Measurements from ENCODE around the gene KCNT2. TPM values are rescaled to one million over a fixed set of nuclear protein-coding genes. Genes with fewer than 3 reads are reported as not detected.

KCNT2 gene
- total and polyA plus RNA-seq, 2 donors (not counting 3 experiments of a cell fraction or from before 2014, with no cell fraction given), result 0.46 to 1.6 TPM

- BruUV-seq (replicated peaks), result no TSS peak
- H3K4me3 ChIP-seq (replicated peaks in 1 of 3; ENCODE audit: insufficient read depth in 1 of 3, low read depth in 1 of 3, low read length in 3 of 3), result no peak overlapping the region
- CTCF ChIA-PET, result no interaction called here
- no peak overlapping the region for H2AFZ ChIP-seq (ENCODE audit: low read depth, low read length)
- H3K36me3 ChIP-seq (ENCODE audit: control insufficient read depth in 2 of 2, extremely low read depth in 1 of 2, insufficient read depth in 2 of 2, low read length in 2 of 2), result no peaks in the 10 kb centered on the region
- H3K27ac ChIP-seq (ENCODE audit: insufficient read depth, low read depth, low read length), result no peak overlapping the region
- DNase-seq (ENCODE audit: low read depth, low spot score) (no peak), FAIRE-seq (no peak)
- H3K4me2 ChIP-seq (ENCODE audit: insufficient read depth, low read length), result no peak overlapping the region
- no peaks in the 10 kb centered on the region for H3K79me2 ChIP-seq (ENCODE audit: control insufficient read depth, insufficient read depth, low read length)
- TF ChIP-seq POLR2AphosphoS5 (IDR thresholded peaks at IDR 0.05; ENCODE audit: insufficient read depth, low read depth, low read length) (no peak), POLR2A (IDR thresholded peaks at IDR 0.05; ENCODE audit: low read depth, low read length) (no peak)
- intact Hi-C loops (cut with micrococcal nuclease), result no loop called here
- H3K9ac ChIP-seq (replicated peaks; ENCODE audit: extremely low read depth, insufficient read depth, low read length), result no peak overlapping the region
- H3K9me1 ChIP-seq (replicated peaks; ENCODE audit: control insufficient read depth, extremely low read depth, insufficient read depth, low read length), result no peaks in the 10 kb centered on the region
- no peaks in the 10 kb centered on the region for H3K27me3 ChIP-seq (ENCODE audit: control insufficient read depth in 2 of 2, insufficient read depth in 2 of 2, low read length in 2 of 2)
- dilution Hi-C loops (cut with MboI; ENCODE audit: extremely low pct_ligation_motif_present, low sequenced_read_pairs), result no loop called here
- POLR2A ChIA-PET, result no interaction called here
- H4K20me1 ChIP-seq (replicated peaks; ENCODE audit: control insufficient read depth, extremely low read depth, insufficient read depth, low read length), result no peaks in the 10 kb centered on the region
- no peaks in the 10 kb centered on the region for H3K9me3 ChIP-seq (replicated peaks; ENCODE audit: control insufficient read depth, insufficient read depth, low read length)
- H3K4me1 ChIP-seq (ENCODE audit: control insufficient read depth, extremely low read depth, insufficient read depth, low read length), result no peaks in the 10 kb centered on the region
Observed at GRCh38 chr1:196425513-196425912, 182.7 kb downstream of the KCNT2 start.

GRCh38 chr1:196423612-196424011 lies 184.6 kb downstream of the KCNT2 start:
- no peaks in the 10 kb centered on the region for H3K36me3 ChIP-seq (ENCODE audit: control insufficient read depth in 2 of 2, extremely low read depth in 1 of 2, insufficient read depth in 2 of 2, low read length in 2 of 2)
- no peak overlapping the region for H3K27ac ChIP-seq (ENCODE audit: insufficient read depth, low read depth, low read length)
- TF ChIP-seq MYC (IDR thresholded peaks at IDR 0.05; ENCODE audit: low read depth, low read length) (no peak), POLR2AphosphoS5 (IDR thresholded peaks at IDR 0.05; ENCODE audit: insufficient read depth, low read depth, low read length) (no peak), FOS (IDR thresholded peaks at IDR 0.05; ENCODE audit: borderline replicate concordance, insufficient read depth, low read length) (no peak), GATA2 (IDR thresholded peaks at IDR 0.05; ENCODE audit: insufficient read depth, insufficient read length, low read depth, low read length) (no peak), JUN (IDR thresholded peaks at IDR 0.05; ENCODE audit: borderline replicate concordance, insufficient read depth, insufficient read length, low read depth) (no peak), MAX (IDR thresholded peaks at IDR 0.05; ENCODE audit: insufficient read depth, insufficient read length) (no peak), CTCF (IDR thresholded peaks at IDR 0.05; ENCODE audit: extremely low read depth in 1 of 2, insufficient read depth in 1 of 2, low read depth in 1 of 2, low read length in 2 of 2) (no peak), POLR2A (IDR thresholded peaks at IDR 0.05; ENCODE audit: low read depth, low read length) (no peak), EZH2 (IDR thresholded peaks at IDR 0.05; ENCODE audit: borderline replicate concordance, low read depth, low read length, severe bottlenecking) (no peak)
- H3K9me3 ChIP-seq (replicated peaks; ENCODE audit: control insufficient read depth, insufficient read depth, low read length), result no peaks in the 10 kb centered on the region
- ChIA-PET POLR2A (no interaction called here), CTCF (interaction anchor here (1.1 kb wide), 1 partner anchor 50 kb away, joined by 4 read pairs; no protein-coding TSS in a partner anchor)
- FAIRE-seq, result no peak
- no peak for DNase-seq (ENCODE audit: low read depth, low spot score)
- H3K79me2 ChIP-seq (ENCODE audit: control insufficient read depth, insufficient read depth, low read length), result no peaks in the 10 kb centered on the region
- intact Hi-C loops (cut with micrococcal nuclease) (no loop called here), dilution Hi-C loops (cut with MboI; ENCODE audit: extremely low pct_ligation_motif_present, low sequenced_read_pairs) (no loop called here)
- no peak overlapping the region for H2AFZ ChIP-seq (ENCODE audit: low read depth, low read length)
- no peaks in the 10 kb centered on the region for H3K9me1 ChIP-seq (replicated peaks; ENCODE audit: control insufficient read depth, extremely low read depth, insufficient read depth, low read length)
- no peak overlapping the region for H3K4me3 ChIP-seq (replicated peaks in 1 of 3; ENCODE audit: insufficient read depth in 1 of 3, low read depth in 1 of 3, low read length in 3 of 3)
- H3K9ac ChIP-seq (replicated peaks; ENCODE audit: extremely low read depth, insufficient read depth, low read length), result no peak overlapping the region
- no peaks in the 10 kb centered on the region for H4K20me1 ChIP-seq (replicated peaks; ENCODE audit: control insufficient read depth, extremely low read depth, insufficient read depth, low read length)
- H3K4me1 ChIP-seq (ENCODE audit: control insufficient read depth, extremely low read depth, insufficient read depth, low read length), result no peaks in the 10 kb centered on the region
- no peak overlapping the region for H3K4me2 ChIP-seq (ENCODE audit: insufficient read depth, low read length)
- no peaks in the 10 kb centered on the region for H3K27me3 ChIP-seq (ENCODE audit: control insufficient read depth in 2 of 2, insufficient read depth in 2 of 2, low read length in 2 of 2)
- no TSS peak for BruUV-seq (replicated peaks)
